ENCODE results near the gene SRPK2.

The SRPK2 gene

GRCh38 chr7:105178928-105179541, 209.7 kb downstream of the SRPK2 start:
- no peak for DNase-seq

- peak; percentile 46 for DNase-seq
These were observed 210.5 kb downstream of the SRPK2 start for GRCh38 chr7:105178177-105178576.

- no peak for DNase-seq
These were observed 211.7 kb downstream of the SRPK2 start for GRCh38 chr7:105177026-105177425.

GRCh38 chr7:105173586-105173985, 215.1 kb downstream of the SRPK2 start:
- no peak for DNase-seq

- DNase-seq = no peak
These were observed 224.0 kb downstream of the SRPK2 start for GRCh38 chr7:105164751-105165150.

GRCh38 chr7:105163718-105164117, 225.0 kb downstream of the SRPK2 start:
- DNase-seq = no peak

- DNase-seq = no peak
These were observed 227.4 kb downstream of the SRPK2 start for GRCh38 chr7:105161366-105161765.

GRCh38 chr7:105157278-105157677, 231.4 kb downstream of the SRPK2 start:
- no peak for DNase-seq

GRCh38 chr7:105156731-105157130, 232.0 kb downstream of the SRPK2 start:
- no peak for DNase-seq

- no peak for DNase-seq
These were observed 234.6 kb downstream of the SRPK2 start for GRCh38 chr7:105154084-105154483.

GRCh38 chr7:105153531-105153930, 235.2 kb downstream of the SRPK2 start:
- no peak for DNase-seq

GRCh38 chr7:105151152-105151551, 237.6 kb downstream of the SRPK2 start:
- DNase-seq = no peak

GRCh38 chr7:105149827-105150226, 238.9 kb downstream of the SRPK2 start:
- no peak for DNase-seq

- DNase-seq = peak; percentile 28
These were observed 247.7 kb downstream of the SRPK2 start for GRCh38 chr7:105141068-105141467.

- DNase-seq = no peak
These were observed 249.3 kb downstream of the SRPK2 start for GRCh38 chr7:105139381-105139780.

- no peak for DNase-seq
These were observed 250.8 kb downstream of the SRPK2 start for GRCh38 chr7:105137898-105138297.

- DNase-seq = no peak
These were observed 252.5 kb downstream of the SRPK2 start for GRCh38 chr7:105136221-105136620.

- no peak for DNase-seq
These were observed 254.6 kb downstream of the SRPK2 start for GRCh38 chr7:105133986-105134655.

GRCh38 chr7:105133358-105133757, 255.4 kb downstream of the SRPK2 start:
- no peak for DNase-seq

GRCh38 chr7:105132835-105133234, 255.9 kb downstream of the SRPK2 start:
- DNase-seq = no peak

GRCh38 chr7:105132335-105132734, 256.4 kb downstream of the SRPK2 start:
- DNase-seq = no peak

GRCh38 chr7:105131890-105132289, 256.8 kb downstream of the SRPK2 start:
- no peak for DNase-seq

- DNase-seq = no peak
These were observed 257.6 kb downstream of the SRPK2 start for GRCh38 chr7:105131033-105131656.

- DNase-seq = no peak
These were observed 258.1 kb downstream of the SRPK2 start for GRCh38 chr7:105130580-105130979.

All from midbrain (tissue), 1 donor.